ENCODE measurements around the gene PLCXD1.
"Not testable (repeated sequence)": the region's sequence is repeated elsewhere in the genome, so short reads cannot be mapped to it uniquely, and the experiment has no call there.

The PLCXD1 gene

GRCh38 chrX:281166-281999, at the start of gene PLCXD1:
Gene PLCXD1, plus strand, starts transcription at chrX:281381. Its CDS starts 2,807 bp downstream, at chrX:284188.
- DNase-seq (ENCODE audit: low read depth, low spot score): peak; percentile 18

GRCh38 chrX:231637-232277, 49.4 kb upstream of the PLCXD1 start:
- DNase-seq (ENCODE audit: low read depth, low spot score): not testable (repeated sequence)

- DNase-seq (ENCODE audit: low read depth, low spot score): not testable (repeated sequence)
Observed at GRCh38 chrX:232278-232655, 48.9 kb upstream of the PLCXD1 start.

GRCh38 chrX:236201-236600, 45.0 kb upstream of the PLCXD1 start:
- DNase-seq (ENCODE audit: low read depth, low spot score): not testable (repeated sequence)

- DNase-seq (ENCODE audit: low read depth, low spot score): no peak
Observed at GRCh38 chrX:250965-251364, 30.2 kb upstream of the PLCXD1 start.

GRCh38 chrX:251396-252243, 29.6 kb upstream of the PLCXD1 start:
- not testable (repeated sequence) for DNase-seq (ENCODE audit: low read depth, low spot score)

GRCh38 chrX:252244-252956, 28.8 kb upstream of the PLCXD1 start:
- no peak for DNase-seq (ENCODE audit: low read depth, low spot score)

GRCh38 chrX:252957-253291, 28.3 kb upstream of the PLCXD1 start:
- DNase-seq (ENCODE audit: low read depth, low spot score): no peak

GRCh38 chrX:253451-254297, 27.5 kb upstream of the PLCXD1 start:
- no peak for DNase-seq (ENCODE audit: low read depth, low spot score)

GRCh38 chrX:254630-255215, 26.5 kb upstream of the PLCXD1 start:
- no peak for DNase-seq (ENCODE audit: low read depth, low spot score)

GRCh38 chrX:255923-256331, 25.3 kb upstream of the PLCXD1 start:
- no peak for DNase-seq (ENCODE audit: low read depth, low spot score)

GRCh38 chrX:257054-257453, 24.1 kb upstream of the PLCXD1 start:
- not testable (repeated sequence) for DNase-seq (ENCODE audit: low read depth, low spot score)

- DNase-seq (ENCODE audit: low read depth, low spot score): no peak
Observed at GRCh38 chrX:257681-258289, 23.4 kb upstream of the PLCXD1 start.

GRCh38 chrX:258291-259040, 22.7 kb upstream of the PLCXD1 start:
- no peak for DNase-seq (ENCODE audit: low read depth, low spot score)

GRCh38 chrX:259692-260355, 21.4 kb upstream of the PLCXD1 start:
- DNase-seq (ENCODE audit: low read depth, low spot score): no peak

GRCh38 chrX:261167-261918, 19.8 kb upstream of the PLCXD1 start:
- DNase-seq (ENCODE audit: low read depth, low spot score): no peak

- no peak for DNase-seq (ENCODE audit: low read depth, low spot score)
Observed at GRCh38 chrX:261919-262352, 19.2 kb upstream of the PLCXD1 start.

GRCh38 chrX:262381-262909, 18.7 kb upstream of the PLCXD1 start:
- no peak for DNase-seq (ENCODE audit: low read depth, low spot score)
